ENCODE results near the gene FARS2.

DNA sequence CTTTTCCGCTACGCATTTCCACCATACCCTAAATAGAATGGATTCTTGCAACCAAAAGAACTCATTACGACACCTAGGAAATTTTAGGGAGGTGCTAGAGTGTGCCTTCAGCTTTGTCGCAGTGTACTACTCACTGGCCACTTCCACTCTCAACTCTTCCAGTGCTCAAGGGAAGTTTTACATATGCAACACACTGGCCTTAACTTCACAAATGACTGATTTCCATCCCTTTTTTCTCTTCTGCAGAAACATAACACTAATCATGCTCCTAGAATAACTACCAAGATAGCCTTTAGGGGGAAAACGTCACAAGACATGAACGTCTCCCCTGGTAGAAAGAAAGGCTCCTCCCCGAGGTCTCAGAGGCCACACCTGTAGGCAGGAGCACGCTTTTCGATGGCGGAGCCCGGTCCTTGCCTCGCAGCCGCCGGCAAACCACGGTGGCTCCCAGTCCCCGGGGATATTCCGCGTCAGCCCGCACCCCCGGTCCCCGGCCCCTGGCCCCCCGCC is 1.1 kb upstream of the FARS2 start:
- TF ChIP-seq POLR2AphosphoS5 (IDR thresholded peaks at IDR 0.05) (no peak), EP300 (IDR thresholded peaks at IDR 0.05) (no peak)
